SJCRH30 (cell line): Measurements from ENCODE around the gene PORCN. TPM values are rescaled to one million over a fixed set of nuclear protein-coding genes. Genes with fewer than 3 reads are reported as not detected.

Experiments used
- total RNA-seq: library from RNA; depleted of rRNA; stranded (reverse); fragments of >200 nt; shearing (Covaris generic); gene quantifications from 2 replicates; pipeline ENCODE4 v1.2.3, GENCODE V29; 2014; rRNA removed

Gene PORCN
- total RNA-seq, 1 experiment from 2014 or later, result 9.8 TPM

Other genes starting within 250 kb of the PORCN start
- not detected in 2 replicates for gene SSX3, start 152.3 kb upstream of the PORCN start, total RNA-seq
- not detected in 2 replicates for gene SSX4, start 125.5 kb upstream of the PORCN start, total RNA-seq
- not detected in 2 replicates for gene SSX4B, start 97.0 kb upstream of the PORCN start, total RNA-seq
- 13.8 and 15.4 TPM in 2 replicates for gene SLC38A5, start 38.7 kb upstream of the PORCN start, total RNA-seq
- 28.0 and 29.4 TPM in 2 replicates for gene FTSJ1, start 32.8 kb upstream of the PORCN start, total RNA-seq
- gene EBP, start 12.8 kb downstream of the PORCN start, total RNA-seq, result 61.7 and 71.9 TPM in 2 replicates
- 4.3 and 4.6 TPM in 2 replicates for gene TBC1D25, start 30.7 kb downstream of the PORCN start, total RNA-seq
- 117 and 135 TPM in 2 replicates for gene RBM3, start 65.5 kb downstream of the PORCN start, total RNA-seq
- gene WDR13, start 88.5 kb downstream of the PORCN start, total RNA-seq, result 19.9 and 23.6 TPM in 2 replicates
- not detected in 2 replicates for gene WAS, start 174.8 kb downstream of the PORCN start, total RNA-seq
- gene SUV39H1, start 187.7 kb downstream of the PORCN start, total RNA-seq, result 10.2 and 10.5 TPM in 2 replicates